ENCODE results near the gene THADA.

The THADA gene

DNA sequence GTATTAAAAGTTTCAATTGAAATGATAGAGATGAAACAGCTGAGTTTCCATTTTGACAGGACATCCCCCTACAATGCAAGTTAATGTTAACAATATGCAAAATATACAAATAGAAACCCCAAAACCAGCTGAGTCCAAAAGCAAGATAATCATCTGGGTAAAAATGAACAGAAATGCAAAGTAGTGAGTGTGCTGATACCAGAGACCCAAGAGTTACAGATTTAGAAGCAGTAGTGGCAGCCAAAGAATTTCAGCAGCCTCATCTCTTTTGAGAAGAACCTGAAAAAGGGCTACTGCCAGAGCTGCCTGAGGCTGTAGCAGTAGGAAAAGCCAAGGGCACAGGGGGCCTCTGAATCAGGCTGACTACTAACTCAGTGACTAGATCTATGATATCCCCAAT is 82.6 kb downstream of the THADA start:
- no peak for DNase-seq

DNA sequence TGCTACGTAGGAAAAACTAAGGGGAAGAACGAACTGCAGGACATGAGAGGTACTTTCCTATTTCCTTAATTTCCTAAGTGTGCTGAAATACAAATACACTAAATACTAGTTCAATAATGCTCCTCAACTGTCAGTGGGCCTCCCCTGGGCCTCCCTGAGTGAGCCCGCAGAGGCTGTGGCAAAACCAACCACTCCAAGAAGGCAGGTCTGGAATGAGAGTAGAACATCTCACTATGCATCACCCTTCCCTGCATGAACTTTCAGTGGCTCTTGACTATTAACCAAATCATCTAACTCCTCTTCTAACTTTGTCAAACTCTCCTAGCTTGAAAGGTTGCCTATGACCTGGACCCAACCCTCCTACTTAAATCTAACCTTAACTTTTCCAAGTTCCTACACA is 84.6 kb downstream of the THADA start:
- DNase-seq: no peak

- no peak for DNase-seq
Measured at GRCh38 chr2:43509886-43510285, 86.0 kb downstream of the THADA start.

DNA sequence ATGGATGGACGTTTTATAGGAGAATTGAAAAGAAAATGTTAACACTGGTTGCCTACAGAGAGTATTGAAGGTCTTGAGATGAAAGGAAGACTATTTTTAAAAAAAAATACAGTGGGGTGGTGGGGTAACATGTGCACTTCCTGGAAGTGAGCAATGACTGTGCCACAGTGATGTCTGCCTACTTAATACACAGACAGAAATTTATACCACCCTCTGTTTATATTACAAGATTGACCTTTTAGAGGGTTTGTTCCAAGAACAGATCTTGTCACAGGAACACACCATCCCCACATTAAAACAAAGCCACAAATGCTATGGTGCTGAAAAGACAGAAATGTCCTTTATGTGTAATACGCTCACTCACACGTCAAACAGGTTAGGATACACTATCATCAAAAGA is 87.6 kb downstream of the THADA start:
- DNase-seq: no peak

GRCh38 chr2:43507137-43507536 is 88.7 kb downstream of the THADA start:
- no peak for DNase-seq

GRCh38 chr2:43495727-43496126 is 100.1 kb downstream of the THADA start:
- DNase-seq: no peak

DNA sequence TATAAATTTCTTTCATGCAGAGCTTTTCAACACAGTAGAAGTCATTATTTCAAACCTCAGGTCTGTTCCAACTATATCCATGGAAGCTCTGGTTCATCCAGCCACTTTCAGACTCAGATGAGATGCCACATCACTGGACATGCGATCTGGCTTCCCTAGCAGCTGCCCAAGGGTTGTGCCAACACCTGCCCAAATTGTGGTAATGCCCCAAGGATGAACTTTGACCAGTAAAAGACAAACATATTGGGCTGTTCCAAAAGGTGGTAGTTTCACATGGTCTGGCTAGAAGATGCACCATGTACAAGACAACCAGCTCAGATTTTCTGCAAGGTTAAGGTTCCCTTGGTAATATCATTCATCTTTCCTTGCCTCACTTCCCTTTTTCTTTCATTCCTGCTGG is 101.9 kb downstream of the THADA start:
- DNase-seq: no peak

- DNase-seq: no peak
Measured at GRCh38 chr2:43491065-43491639, 104.7 kb downstream of the THADA start.

DNA sequence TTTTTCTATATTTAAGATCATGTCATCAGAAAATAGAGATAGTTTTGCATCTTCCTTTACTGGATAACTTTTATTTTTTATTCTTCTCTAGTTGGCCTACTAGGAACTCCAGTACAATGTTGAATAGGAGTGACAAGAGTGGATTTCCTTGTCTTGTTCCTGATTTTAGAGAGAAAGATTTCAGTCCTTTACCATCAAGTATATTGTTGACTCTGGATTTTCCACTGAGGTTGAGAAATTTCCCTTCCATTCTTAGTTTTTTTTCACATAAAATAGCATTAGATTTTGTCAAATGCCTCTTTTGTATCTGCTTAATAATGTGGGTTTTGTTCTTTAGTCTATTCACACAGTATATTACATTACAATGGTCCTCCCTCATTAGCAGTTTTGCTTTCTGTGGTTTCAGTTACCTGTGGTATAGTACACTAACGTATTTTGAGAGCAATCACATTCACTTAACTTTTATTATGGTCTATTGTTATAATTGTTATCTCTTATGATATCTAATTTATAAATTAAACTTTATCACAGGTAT is 105.5 kb downstream of the THADA start:
- DNase-seq: no peak

- DNase-seq: no peak
Measured at GRCh38 chr2:43488737-43489136, 107.1 kb downstream of the THADA start.

DNA sequence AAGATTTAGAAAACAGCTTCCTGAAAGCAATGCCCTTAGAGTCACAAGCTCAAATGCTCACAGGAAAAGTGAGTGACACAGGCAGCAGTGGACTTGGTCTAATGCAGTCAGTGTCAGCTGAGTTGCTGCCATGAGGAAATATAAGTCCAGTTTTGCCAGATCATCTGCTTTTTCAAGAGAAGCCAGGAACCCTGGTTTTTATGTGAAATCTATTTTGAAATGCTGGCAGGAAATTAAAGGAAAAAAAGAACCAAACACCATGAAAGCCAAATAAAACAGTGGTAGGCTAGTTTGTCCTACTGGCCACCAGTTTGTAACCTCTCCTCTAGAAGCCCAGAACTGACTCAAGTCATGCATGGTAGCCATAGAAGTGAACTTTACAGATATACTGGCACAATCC is 109.2 kb downstream of the THADA start:
- DNase-seq: no peak

DNA sequence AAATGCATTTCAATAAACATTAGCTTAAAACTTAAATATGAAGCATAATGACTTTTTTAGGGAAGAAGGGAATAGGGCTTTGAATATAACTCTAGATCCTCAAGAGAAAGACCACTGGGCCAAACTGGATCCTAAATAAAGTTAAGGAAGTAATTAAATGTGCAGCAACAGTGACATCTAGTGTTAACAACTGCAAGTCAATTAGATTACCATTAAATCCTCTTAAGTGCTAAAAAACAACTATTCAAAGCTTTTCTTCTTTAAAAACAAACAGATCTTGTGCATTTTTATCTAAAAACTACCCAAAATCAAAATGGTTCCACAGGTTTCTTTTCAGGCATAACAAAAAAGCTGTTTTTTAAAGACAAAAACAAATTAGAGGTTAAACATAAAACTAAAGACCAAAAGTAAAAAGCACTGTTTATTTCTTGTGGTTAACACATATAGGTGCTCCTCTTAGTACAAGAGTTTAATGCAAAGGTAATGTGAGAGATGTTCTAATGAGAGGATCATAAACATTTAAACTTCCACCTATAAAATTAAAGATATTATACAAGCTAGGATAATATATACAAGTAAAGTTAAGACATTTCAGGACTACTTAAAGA is 111.4 kb downstream of the THADA start:
- peak in 2 of 58 donors; percentile 2 to 38 for DNase-seq

DNA sequence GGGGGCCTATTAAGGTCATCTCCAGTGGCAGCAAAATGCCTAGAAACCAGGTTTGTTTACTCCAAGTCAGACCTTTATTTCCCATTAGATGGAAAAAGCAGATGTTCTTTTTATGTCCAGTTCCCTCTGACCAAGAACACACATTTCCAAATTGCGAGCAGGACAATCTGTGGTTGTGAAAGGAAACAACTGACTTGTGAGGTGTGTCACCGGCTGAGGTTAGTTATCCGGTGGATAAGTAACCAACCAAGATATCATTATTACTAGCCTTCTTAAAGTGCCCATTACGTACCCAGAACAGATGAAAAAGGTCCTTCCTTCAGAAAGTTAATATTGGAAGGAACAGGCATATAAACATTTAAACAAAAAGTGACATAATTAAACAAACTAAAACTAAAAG is 112.9 kb downstream of the THADA start:
- DNase-seq: no peak

DNA sequence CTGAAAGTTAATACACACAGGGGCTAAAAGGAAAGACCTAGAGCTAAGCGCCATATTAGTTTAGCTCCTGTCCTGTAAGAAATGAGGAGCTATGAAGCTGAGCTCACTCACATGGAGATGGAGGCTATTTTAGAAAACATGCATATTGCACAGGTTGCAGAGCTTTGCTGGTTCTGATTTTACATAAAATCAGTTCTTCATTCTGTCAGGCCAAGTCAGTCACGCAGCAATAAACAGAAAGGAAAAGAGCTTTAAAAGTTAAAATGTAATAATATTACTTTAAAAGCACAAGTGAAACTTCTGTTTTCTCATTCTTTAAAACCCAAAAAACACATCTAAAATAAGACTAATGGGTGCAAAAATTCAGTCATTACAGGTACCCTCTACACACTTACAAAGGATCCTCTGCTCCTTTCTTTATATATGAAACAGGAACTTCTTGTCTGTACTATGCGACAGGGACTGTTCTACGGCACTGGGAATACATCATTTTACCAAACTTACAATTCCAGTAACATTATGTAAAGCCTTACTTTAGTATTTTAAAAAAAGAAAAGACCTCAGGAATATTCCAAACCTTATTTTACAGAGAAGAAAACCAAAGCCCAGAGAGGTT is 113.8 kb downstream of the THADA start:
- no peak for DNase-seq

DNA sequence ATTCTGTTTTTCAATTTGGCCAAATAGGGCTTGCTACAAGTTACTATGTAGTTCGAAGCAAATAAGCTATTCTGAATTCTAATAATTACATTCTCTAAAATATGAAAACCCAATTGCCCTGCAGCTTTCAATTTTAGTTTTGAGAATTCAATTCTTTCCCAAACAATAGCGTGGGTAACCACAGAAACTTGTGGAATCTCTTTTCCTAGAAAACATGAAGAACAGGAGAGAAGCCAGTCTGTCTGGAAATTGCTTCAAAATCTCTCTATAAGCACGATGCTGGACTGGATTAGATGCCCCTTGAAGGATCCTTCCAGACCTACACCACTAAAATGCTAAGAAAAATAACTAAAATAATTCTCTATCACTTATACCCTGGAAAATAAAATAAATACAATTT is 115.0 kb downstream of the THADA start:
- DNase-seq: no peak

- DNase-seq: no peak
Measured at GRCh38 chr2:43478412-43479086, 117.3 kb downstream of the THADA start.

GRCh38 chr2:43475922-43476321 is 119.9 kb downstream of the THADA start:
- no peak for DNase-seq

- no peak for DNase-seq
Measured at GRCh38 chr2:43475137-43475846, 120.5 kb downstream of the THADA start.

DNA sequence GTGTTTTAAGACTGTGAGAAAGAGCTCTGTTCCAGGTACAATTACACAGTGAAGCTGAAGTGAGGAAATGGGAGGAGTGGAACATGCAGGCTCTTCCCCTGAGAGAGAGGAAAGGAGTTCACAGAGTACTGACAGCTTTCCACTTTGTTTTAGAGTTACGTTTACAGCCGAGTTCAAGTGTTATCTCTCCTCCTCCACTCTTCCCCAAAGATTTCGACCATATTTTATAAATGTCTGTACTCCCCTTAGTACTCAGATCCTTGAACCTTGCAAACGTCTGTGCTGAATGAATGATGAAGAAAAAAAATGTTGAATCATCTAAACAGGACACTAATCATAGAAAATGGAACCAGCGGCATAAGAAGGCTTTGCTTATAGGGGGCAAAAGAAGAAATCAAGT is 121.6 kb downstream of the THADA start:
- DNase-seq: no peak

- DNase-seq: no peak
Measured at GRCh38 chr2:43473767-43474166, 122.1 kb downstream of the THADA start.

GRCh38 chr2:43472527-43473194 is 123.2 kb downstream of the THADA start:
- DNase-seq: no peak

Measured in anterior cingulate cortex (tissue), 58 donors.